ENCODE results near the gene GPX8.
A peak's percentile ranks its signal among the peaks of the same experiment; 100 is the strongest.

The GPX8 gene

DNA sequence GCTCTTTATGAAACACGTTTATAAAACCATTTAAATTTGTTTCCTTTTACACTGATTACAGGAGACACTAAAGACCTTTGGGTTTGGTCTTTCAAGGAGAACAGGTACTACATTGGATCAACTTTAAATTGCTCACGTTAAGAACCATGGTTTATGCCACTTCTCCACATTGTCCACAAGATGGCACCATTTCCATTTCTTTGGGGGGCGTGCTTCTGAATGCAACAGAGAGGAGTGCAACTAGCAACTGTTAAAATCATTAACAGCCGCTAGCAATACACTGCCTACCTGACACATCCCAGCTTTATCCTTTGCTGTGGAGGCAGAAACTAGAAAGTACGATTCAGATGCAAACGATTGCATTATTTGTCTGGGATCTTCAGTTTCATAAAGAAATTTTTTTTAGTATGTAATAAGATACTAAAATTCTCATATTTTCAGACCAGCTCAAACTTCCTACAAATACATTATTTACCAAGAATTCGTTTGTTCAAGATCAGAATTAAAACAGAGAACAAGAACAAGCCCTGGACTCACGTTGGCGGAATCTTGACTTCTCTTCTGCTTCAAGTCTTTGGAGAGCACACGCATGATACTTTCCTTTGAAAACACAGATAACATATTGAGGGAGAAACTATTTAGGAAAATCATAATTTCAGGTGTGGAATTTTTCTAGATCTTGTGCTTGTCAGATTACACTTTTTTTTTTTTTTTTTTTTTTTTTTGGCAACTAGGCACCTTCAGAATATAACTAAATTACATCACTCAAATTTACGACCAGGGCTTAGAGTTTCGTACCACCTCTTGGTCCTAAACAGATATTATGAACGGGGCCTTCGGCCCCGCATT, 12.3 kb downstream of the GPX8 start:
- DNase-seq (ENCODE audit: low read depth in 3 of 3, low spot score in 1 of 3) = peak in 1 of 3 donors; percentile 43

DNA sequence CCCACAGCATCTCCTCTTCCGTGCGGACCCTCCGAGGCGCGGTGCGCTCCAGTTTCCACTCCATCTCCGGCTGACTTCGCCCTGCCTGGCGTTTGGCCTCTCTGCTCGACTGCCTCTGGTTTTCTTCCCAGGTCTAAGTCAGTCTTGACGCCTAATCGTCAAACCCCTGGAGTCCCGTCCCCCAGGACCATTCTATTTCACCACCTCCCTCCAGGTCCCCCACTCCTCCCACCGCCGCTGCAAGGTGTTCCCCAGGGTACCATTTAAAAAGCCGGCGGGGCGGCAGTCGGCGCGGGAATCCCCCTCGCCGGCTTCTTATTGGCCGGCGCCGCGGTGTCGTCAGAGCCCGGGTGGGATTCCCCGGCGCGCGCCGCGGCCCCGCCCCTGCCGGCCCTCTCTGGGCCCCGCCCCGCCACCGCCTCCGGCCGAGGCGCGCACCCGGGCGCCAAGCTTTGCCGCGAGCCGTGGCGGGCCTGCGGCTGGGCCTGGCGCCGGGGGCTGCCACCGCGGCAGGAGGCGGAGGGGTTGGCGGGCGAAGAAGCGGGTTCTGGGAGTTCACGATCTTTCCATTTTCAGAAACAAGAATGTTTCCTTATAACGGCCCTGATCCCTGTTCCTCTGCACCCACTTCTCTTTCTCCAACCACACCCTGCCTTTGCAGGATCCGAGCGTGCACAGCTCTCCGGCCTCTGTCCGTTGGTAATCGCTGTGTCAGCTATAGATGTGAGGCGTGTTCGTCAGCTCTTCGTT, 13.1 kb downstream of the GPX8 start, which contains the start of gene CDC20B:
Gene CDC20B (minus strand): TSS at position 241 of the 750 bp plus-strand sequence. CDS start 177 bp downstream, at position 64.
- DNase-seq (ENCODE audit: low read depth in 3 of 3, low spot score in 1 of 3) = peak; percentile 36 to 72 (median 43)

DNA sequence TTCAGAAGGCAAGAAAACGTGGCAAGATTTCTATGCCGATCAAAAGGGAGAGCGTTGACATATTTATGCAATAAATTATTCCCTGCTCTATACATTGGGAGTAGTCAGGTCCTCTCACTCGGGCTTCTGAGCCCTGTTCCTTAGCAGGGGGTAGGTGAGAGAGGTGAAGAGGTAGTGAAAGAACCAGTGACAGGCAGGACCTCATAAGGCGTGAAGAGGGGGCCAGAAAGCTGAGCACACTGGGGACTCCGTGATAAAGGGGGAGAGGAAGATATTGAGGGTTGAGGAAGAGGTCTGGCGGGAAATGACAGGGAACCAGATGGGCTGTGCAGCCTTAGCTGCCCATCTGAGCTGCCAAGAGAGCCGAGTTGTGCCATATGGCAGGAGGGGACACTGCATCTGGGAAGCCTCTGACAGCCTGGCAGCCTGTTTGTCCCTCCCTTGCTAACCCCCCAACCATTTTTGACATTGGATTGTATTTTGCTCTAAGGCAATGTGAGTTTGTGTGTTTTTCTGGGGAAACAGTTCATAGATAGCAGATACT, 13.8 kb downstream of the GPX8 start:
- DNase-seq (ENCODE audit: low read depth in 3 of 3, low spot score in 1 of 3) = no peak

DNA sequence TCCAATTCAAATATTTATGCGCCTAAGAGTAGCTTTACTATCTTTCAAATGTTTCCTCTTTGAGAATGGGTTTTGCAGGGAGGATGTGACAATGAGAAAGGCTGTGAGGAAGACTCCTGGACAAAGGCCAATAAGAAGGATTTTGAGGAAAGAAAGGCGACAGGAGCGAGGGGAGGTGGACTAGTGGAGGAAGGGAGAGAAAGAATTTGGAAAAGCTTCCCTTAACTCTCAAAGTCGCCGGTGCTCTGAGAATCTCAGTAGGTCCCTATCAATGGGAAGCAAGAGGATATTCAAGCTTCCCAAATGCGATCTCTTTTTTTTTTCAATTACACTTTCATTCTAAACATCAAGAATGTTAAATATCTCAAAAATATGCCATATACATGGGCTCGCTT, 15.8 kb downstream of the GPX8 start:
- DNase-seq (ENCODE audit: low read depth in 3 of 3, low spot score in 1 of 3) = no peak

DNA sequence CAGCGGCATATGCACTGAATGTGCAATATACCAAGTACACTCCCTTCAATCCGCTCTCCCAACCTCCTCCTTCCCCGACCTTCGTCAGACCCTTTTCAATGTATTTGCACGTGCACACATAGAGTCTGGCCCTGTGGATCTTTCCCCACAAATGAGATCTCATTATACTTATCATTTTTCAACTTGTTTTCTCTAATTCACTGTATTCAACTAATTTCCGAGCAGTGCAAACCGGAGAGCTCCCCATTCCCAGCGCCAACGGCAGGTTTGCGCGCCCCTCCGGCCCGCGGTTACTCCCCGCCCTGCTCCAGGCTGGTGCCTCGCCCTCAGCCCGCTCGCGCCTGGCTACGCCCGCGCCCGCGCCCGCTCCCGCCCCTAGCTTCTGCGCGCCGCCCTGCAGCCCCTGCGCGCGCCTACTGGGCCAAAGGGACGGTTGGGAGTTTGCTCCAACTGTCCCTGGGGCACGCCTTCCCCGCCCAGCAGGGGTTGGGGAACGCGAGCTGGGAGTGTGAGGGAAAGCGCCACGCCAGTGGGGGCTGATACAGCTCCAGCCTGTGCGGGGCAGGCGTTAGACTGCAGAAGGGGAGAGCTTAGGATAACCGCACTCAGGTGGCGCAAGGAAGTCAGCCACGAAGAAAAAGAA, 16.3 kb downstream of the GPX8 start:
- DNase-seq (ENCODE audit: low read depth in 3 of 3, low spot score in 1 of 3) = no peak

DNA sequence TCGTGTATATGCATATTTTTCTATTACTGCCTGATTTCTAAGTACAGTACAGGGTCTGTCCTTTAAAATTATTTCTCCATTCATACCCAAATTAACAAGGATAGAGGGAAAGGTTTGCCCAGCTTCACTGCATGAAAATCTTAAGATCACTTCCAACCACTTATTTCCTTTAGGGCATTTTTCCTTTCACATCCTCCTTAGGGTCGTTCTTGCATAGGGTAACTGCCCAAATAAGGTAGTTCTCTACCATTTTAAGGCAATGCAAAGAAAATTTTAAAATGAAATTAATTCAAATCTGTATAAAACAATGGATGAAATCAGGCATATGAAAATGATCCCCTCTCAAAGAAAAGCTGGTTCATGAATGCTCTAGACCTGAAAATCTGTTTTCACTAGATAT, 17.1 kb downstream of the GPX8 start:
- DNase-seq (ENCODE audit: low read depth in 3 of 3, low spot score in 1 of 3) = no peak

DNA sequence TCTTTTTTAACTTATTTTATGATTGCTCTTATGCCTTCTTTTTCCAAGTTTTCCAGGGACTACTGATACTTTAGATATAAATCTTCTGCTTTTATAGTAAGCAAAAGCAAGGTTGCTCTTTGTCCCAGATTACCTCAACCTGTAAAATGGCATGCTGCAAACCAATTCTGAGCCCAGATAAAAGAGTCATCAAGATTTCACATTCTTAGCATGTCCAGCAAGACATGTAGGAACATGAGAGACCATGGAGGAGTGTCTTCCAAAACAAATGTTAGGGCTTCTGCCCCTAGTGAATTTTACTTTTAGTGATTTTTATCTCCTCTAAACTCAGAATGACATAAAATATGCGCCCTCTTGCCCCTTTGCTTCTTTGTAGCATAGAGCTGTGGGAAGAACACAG, 20.0 kb downstream of the GPX8 start:
- no peak for DNase-seq (ENCODE audit: low read depth in 3 of 3, low spot score in 1 of 3)

DNA sequence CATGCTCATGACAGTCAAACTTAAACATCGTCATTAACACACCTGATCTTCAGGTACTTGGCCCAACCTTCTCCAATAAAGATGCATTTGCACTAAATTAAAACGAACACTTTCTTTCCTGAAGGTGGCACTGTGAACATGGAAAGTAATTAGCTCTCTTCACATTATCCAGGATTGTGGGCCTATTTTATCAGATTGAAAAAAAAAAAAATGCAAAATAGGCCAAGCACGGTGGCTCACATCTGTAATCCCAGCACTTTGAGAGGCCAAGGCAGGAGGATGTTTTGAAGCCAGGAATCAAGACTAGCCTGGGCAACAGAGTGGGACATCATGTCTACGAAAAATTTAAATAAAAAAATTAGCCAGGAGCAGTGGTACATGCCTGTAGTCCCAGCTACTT, 27.4 kb downstream of the GPX8 start:
- no peak for DNase-seq (ENCODE audit: low read depth in 3 of 3, low spot score in 1 of 3)

DNA sequence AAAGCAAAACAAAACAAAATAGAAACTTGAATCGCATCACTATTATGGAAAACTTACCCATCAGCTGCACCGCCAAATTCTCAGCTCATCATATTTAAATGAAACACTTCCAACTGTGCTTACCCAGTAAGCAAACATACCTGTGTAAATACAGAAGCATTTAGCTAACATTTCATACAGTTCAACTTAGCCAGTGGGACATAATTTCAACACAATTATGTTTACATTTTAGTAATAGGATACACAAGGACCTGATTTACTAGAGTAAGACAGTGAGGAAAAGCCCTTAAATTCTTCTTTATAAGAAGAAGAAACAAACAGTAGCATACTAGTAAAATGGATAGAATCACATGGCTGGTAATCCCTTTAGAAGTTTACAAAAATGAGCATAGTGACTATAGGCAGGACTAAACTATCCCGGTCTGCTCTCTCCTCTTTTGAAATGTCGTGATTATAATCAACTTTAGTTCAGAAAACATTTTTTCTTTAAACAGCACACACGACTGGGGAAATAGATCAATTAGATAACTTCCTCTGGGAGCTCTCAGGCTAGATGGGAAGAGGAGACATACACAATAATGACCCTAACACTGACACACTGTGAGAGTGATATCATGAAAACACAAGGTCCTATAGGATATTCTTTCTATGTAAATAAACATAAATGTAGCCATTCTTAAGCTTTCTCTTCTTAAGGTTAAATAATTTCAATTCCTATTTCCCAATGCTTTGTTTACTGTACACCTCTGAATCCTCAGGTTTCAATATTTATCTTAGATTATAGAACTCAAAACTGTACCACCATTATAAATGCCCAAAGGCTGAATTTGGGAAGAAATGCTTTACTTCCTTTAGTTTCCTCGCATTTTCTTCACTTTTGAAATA, 28.9 kb downstream of the GPX8 start:
- no peak for DNase-seq (ENCODE audit: low read depth in 3 of 3, low spot score in 1 of 3)

DNA sequence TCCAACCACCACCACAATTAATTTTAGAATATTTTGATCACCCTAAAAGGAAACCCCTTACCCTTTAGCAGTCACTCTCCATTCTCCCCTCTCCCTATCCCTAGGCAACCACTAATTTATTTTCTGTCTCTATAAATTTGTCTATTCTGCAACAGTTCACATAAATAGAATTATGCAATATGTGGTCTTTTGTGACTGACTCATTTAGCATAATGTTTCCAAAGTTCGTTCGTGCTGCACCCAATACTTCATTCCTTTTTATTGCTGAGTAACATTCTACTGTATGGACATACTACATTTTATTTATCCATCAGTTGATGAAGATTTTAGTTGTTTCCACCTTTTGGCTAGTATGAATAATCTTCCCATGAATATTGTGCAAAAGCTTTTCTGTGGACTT, 31.2 kb downstream of the GPX8 start:
- no peak for DNase-seq (ENCODE audit: low read depth in 3 of 3, low spot score in 1 of 3)

DNA sequence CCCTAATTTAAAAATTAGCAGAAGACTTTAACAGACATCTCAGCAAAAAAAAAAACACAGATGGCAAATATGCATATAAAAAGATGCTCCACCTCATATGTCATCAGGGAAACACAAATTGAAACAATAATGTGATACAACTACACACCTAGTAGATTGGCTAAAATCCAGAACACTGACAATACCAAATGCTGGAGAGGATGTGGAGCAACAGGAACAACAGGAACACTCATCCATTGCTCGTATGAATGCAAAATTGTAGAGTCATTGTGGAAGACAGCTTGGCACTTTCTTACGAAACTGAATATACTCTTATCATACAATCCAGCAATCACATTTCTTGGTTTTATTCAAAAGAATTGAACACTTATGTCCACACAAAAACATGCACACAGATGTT, 45.0 kb downstream of the GPX8 start:
- no peak for DNase-seq (ENCODE audit: low read depth in 3 of 3, low spot score in 1 of 3)

DNA sequence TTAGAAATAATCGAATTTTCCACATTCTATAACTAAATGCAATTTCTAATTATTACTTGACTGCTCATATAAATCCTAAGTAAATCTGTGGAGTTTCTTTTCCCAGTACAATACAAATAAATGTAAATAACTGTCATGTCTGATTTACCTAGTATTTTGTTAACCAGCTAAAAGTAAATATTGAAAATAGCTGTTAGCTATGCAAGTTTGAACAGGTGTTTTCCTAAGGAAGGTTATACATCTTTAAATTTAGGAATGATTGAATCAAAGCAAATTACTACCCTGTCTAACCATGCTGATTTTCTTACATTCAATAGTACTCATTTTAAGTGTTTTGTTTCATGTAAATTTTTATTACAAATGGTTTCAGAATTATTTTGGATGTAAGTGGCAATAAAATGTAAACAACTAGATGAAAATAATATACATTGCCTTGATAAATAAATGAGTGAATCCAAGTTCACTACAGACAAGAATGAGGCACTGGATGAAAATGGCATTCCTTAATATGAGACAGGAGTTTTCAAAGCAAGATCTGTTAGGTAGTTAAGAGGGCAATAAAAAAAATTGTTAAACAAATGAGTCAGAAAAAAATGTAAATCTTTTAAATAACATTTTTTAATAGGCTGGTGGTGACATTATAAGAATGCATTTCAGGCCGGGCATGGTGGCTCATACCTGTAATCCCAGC, 51.4 kb downstream of the GPX8 start:
- DNase-seq (ENCODE audit: low read depth in 3 of 3, low spot score in 1 of 3) = no peak
